Panc1 (cell line): ENCODE results near the gene MAML3. TPM values are rescaled to one million over a fixed set of nuclear protein-coding genes. Genes with fewer than 3 reads are reported as not detected.
A peak's percentile ranks its signal among the peaks of the same experiment; 100 is the strongest.

Experiments
- ATAC-seq: fragments of 200-7000 bp; cut with Tn5 transposase; 2 replicates; pipeline ENCODE4 v1.9.1; 2020; ENCODE audit warnings: mild to moderate bottlenecking, moderate library complexity
- BruUV-seq: library from RNA; stranded (reverse); fragments of 400-500 nt; replicated peaks from 2 replicates; lab custom pipeline; 2021; lab: Mats Ljungman, UMichigan
- CTCF ChIA-PET: fragments of 300-600 bp; sonication (Branson Sonifier 250); formaldehyde crosslinking; loops from one replicate; lab custom pipeline; 2022; ENCODE audit warnings: antibody characterized with exemption; lab: Charles Lee
- POLR2A ChIA-PET: fragments of 300-600 bp; sonication (Branson Sonifier 250); formaldehyde crosslinking; loops from one replicate; lab custom pipeline; 2022; ENCODE audit warnings: antibody characterized with exemption; lab: Charles Lee
- DNase-seq: peaks from one replicate; pipeline ENCODE4 v3.0.0-alpha.2; 2010; ENCODE audit warnings: low read depth, low spot score
- H3K27ac ChIP-seq: 2 replicates; pipeline ENCODE4 v1.5.1; 2011; ENCODE audit warnings: mild to moderate bottlenecking, low read length, inconsistent platforms
- H3K27me3 ChIP-seq: fragments of 200-500 bp; sonication (Bioruptor generic); 2 replicates; pipeline ENCODE4 v1.6.0; 2014; ENCODE audit warnings: low read length, inconsistent platforms; ENCODE audit not compliant: control insufficient read depth, insufficient read depth
- H3K36me3 ChIP-seq: fragments of 200-500 bp; sonication (Bioruptor generic); 2 replicates; pipeline ENCODE4 v1.5.1; 2014; ENCODE audit warnings: inconsistent platforms, mild to moderate bottlenecking, low read length, moderate library complexity; ENCODE audit not compliant: control insufficient read depth, insufficient read depth
- H3K4me1 ChIP-seq: 2 replicates; pipeline ENCODE4 v1.5.1; 2011; ENCODE audit warnings: inconsistent platforms, mild to moderate bottlenecking, low read length, moderate library complexity; ENCODE audit not compliant: control insufficient read depth, insufficient read depth
- H3K4me3 ChIP-seq, 2 experiments: 2 replicates each; pipeline ENCODE4 v1.5.1; 2011 to 2012; ENCODE audit warnings: low read depth in 2 of 2, low read length in 2 of 2, mild to moderate bottlenecking in 2 of 2, inconsistent platforms in 1 of 2, moderate library complexity in 1 of 2
- H3K9me3 ChIP-seq: fragments of 200-500 bp; sonication (Bioruptor generic); 2 replicates; pipeline ENCODE4 v1.5.1; 2014; ENCODE audit warnings: low read depth, mild to moderate bottlenecking, inconsistent platforms, low read length, moderate library complexity; ENCODE audit not compliant: control insufficient read depth, insufficient read depth
- CTCF ChIP-seq: fragments of 450-650 bp; IDR thresholded peaks from 2 replicates; pipeline ENCODE4 v1.5.1; 2017; ENCODE audit warnings: mild to moderate bottlenecking
- POLR2AphosphoS5 ChIP-seq: IDR thresholded peaks from 2 replicates; pipeline ENCODE4 v1.6.1; 2012; ENCODE audit warnings: mild to moderate bottlenecking, low read depth, low read length, moderate library complexity
- SIN3A ChIP-seq: IDR thresholded peaks from 2 replicates; pipeline ENCODE4 v1.6.1; 2012; ENCODE audit warnings: low read depth, mild to moderate bottlenecking, low read length, moderate library complexity, borderline replicate concordance; ENCODE audit not compliant: insufficient read depth
- TCF7L2 ChIP-seq: IDR thresholded peaks from 2 replicates; pipeline ENCODE4 v1.6.1; 2011; ENCODE audit warnings: mild to moderate bottlenecking, low read depth, low read length, inconsistent platforms
- in situ Hi-C: cut with HindIII; loops from 2 replicates; pipeline ENCODE4 v1.10.0; 2016; ENCODE audit warnings: low sequenced_read_pairs, low pct_unique_long_range_greater_than_20kb
- intact Hi-C: fragments of 100-400 bp; cut with micrococcal nuclease; formaldehyde crosslinking; loops from one replicate; pipeline ENCODE4 v1.10.0; 2022; ENCODE audit not compliant: unreplicated experiment
- total RNA-seq: library from RNA; stranded (reverse); gene quantifications from one replicate; pipeline ENCODE4 v1.2.1, GENCODE V29; 2021; ENCODE audit not compliant: unreplicated experiment

MAML3 gene
- total RNA-seq, 1 experiment from 2014 or later = 7.7 TPM

- POLR2A ChIA-PET = interaction anchor here (0.5 kb wide), 2 partner anchors 42 to 59 kb away, joined by 4 to 7 read pairs; no protein-coding TSS in a partner anchor
- intact Hi-C loops = loop anchor here (10.0 kb wide), 1 partner anchor 163 kb away; no protein-coding TSS in a partner anchor
- TF ChIP-seq POLR2AphosphoS5 (0 out of 2 replicates have a peak, but pooled peaks have one; percentile 36), TCF7L2 (peak; percentile 69), CTCF (no peak)
- no peaks in the 10 kb centered on the region for H3K27me3 ChIP-seq
- in situ Hi-C loops = no loop called here
- DNase-seq (no peak), ATAC-seq (0 out of 2 replicates have a peak, but pooled peaks have one; percentile 1)
- H3K4me3 ChIP-seq = peak overlapping the region; percentile 25 to 39
- no peaks in the 10 kb centered on the region for H3K36me3 ChIP-seq
- CTCF ChIA-PET = no interaction called here
- peaks cover 81% of the 10 kb centered on the region for H3K4me1 ChIP-seq
- BruUV-seq = no TSS peak
- no peaks in the 10 kb centered on the region for H3K9me3 ChIP-seq
- H3K27ac ChIP-seq = peak overlapping the region; percentile 96
Measured at GRCh38 chr4:140092094-140092851, 61.7 kb downstream of the MAML3 start.

- Histone ChIP-seq H3K27ac (peak overlapping the region; percentile 96), H3K9me3 (no peaks in the 10 kb centered on the region), H3K4me1 (peaks cover 76% of the 10 kb centered on the region), H3K27me3 (no peaks in the 10 kb centered on the region), H3K4me3 (peak overlapping the region; percentile 5 to 14; a peak in 1 of 4 replicates), H3K36me3 (no peaks in the 10 kb centered on the region)
- ATAC-seq = no peak
- ChIA-PET CTCF (no interaction called here), POLR2A (interaction anchor here (0.5 to 0.6 kb wide), 4 partner anchors 8 to 214 kb away, joined by 3 to 7 read pairs (median 4); no protein-coding TSS in a partner anchor)
- no peak for TF ChIP-seq CTCF
- no peak for TF ChIP-seq SIN3A
- no peak for TF ChIP-seq POLR2AphosphoS5
- in situ Hi-C loops = no loop called here
- no peak for DNase-seq
- BruUV-seq = no TSS peak
- intact Hi-C loops = loop anchor here (10.0 kb wide), 1 partner anchor 163 kb away; no protein-coding TSS in a partner anchor
Measured at GRCh38 chr4:140091305-140091704, 62.7 kb downstream of the MAML3 start.

- ChIA-PET POLR2A (interaction anchor here (0.6 to 3.2 kb wide), 2 partner anchors 58 to 62 kb away, joined by 4 to 28 read pairs; partner anchors contain the start of gene MAML3), CTCF (no interaction called here)
- ATAC-seq (peak; percentile 74), DNase-seq (peak; percentile 92)
- TF ChIP-seq CTCF = no peak
- peak; percentile 59 for TF ChIP-seq TCF7L2
- TF ChIP-seq POLR2AphosphoS5 = peak; percentile 89
- peak; percentile 57; the same call in 1 of the 2 replicates for TF ChIP-seq SIN3A
- no peaks in the 10 kb centered on the region for H3K36me3 ChIP-seq
- intact Hi-C loops = loop anchor here (10.0 kb wide), 1 partner anchor 165 kb away; no protein-coding TSS in a partner anchor
- peaks cover 77% of the 10 kb centered on the region for H3K4me1 ChIP-seq
- in situ Hi-C loops = no loop called here
- no TSS peak for BruUV-seq
- H3K27me3 ChIP-seq = no peaks in the 10 kb centered on the region
- peak overlapping the region in 1 of 2 experiments; percentile 14; a peak in 1 of 4 replicates for H3K4me3 ChIP-seq
- H3K9me3 ChIP-seq = no peaks in the 10 kb centered on the region
- H3K27ac ChIP-seq = peak overlapping the region; percentile 96
Measured at GRCh38 chr4:140090215-140090731, 63.7 kb downstream of the MAML3 start.
